HG03521 (cell line): ENCODE measurements around the gene IFNL4.
"Not testable (repeated sequence)": the region's sequence is repeated elsewhere in the genome, so short reads cannot be mapped to it uniquely, and the experiment has no call there.

Experiments
- ATAC-seq: cut with Tn5 transposase; IDR thresholded peaks from one replicate; pipeline ENCODE4 v1.9.1; 2021; ENCODE audit warnings: mild to moderate bottlenecking, moderate library complexity; ENCODE audit not compliant: unreplicated experiment

Gene IFNL4

GRCh38 chr19:39261704-39262103 is 13.0 kb upstream of the IFNL4 start:
- ATAC-seq = no peak

- ATAC-seq = no peak
These were observed 8.6 kb upstream of the IFNL4 start for GRCh38 chr19:39257227-39257626.

- no peak for ATAC-seq
These were observed 6.1 kb upstream of the IFNL4 start for GRCh38 chr19:39254531-39255345.

- ATAC-seq = no peak
These were observed 4.9 kb upstream of the IFNL4 start for GRCh38 chr19:39253374-39254149.

GRCh38 chr19:39252458-39252857 is 3.8 kb upstream of the IFNL4 start:
- ATAC-seq = no peak

GRCh38 chr19:39251846-39252245 is 3.2 kb upstream of the IFNL4 start:
- no peak for ATAC-seq

- ATAC-seq = no peak
These were observed 2.4 kb upstream of the IFNL4 start for GRCh38 chr19:39251081-39251480.

DNA sequence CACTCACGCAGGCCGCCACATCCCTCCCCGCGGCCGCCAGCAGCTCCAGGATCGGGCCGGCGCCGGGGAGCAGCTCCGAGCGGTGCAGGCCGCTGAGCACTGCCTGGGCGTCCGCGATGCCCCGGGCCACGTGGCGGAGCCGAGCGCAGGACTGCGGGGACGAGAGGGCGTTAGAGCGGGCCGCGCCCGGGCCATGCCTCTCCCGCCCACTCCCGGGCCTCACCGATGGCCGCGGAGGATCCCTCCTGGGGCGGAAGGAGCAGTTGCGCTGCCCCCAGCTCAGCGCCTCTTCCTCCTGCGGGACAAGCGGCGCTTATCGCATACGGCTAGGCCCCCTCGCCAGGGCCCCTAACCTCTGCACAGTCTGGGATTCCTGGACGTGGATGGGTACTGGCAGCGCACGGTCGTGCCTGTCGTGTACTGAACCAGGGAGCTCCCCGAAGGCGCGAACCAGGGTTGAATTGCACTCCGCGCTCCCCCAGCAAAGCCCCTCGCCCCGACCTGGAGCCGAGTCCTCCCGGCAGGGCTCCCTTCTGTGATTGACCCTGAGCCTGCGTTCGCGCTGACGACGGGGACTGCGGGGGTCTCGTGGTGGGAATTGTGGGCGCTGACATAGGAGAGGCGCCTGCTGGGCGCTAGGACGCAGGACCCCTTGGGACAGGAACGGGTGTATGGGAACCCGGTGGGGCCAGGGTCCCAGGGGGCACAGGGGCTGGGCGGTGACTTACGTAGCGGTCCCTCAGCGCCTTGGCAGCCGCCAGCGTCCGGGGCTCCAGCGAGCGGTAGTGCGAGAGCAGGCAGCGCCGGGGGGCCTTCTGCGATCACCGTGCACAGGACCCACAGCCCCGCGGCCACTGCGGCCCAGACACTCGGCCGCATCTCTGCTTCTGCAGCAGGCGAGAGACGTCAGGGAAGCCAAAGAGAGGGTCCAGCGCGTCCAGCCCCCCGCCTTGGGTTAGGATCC is 673 bp downstream of the IFNL4 start:
- ATAC-seq = no peak

DNA sequence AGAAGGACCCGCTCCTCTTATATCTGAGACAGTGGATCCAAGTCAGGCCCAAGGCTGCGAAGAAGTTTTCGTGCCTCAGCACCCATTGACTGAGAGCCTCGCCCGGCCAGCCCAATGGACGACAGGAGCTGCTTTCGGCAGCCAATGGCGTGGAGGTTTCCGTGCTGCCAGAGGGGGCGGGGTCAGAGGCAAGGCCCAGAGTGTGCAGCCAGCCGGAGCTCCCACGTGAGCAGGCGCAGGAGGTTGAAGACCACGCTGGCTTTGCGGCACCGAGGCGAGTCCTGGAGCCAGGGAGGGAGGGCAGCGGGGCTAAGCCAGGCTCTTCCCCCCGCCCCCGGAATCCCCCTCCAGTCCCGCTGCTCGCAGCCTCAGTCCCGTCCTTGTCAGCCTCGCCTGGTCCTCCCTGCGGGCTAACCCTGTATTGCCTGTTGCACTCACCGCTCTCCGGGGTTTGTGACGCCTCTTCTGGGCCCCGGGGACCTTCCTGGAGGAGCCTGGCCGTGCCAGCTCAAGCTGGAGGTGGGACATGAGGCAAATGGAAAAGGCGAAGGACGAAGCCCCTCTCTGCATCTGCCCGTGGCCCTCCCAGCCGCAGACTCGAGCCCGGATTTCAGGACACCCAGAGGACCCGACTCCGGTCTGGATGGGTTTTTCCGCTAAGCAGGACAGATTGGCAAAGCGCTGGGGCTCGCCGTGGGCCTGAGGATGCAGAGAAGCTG is 1.5 kb downstream of the IFNL4 start:
- ATAC-seq = no peak

DNA sequence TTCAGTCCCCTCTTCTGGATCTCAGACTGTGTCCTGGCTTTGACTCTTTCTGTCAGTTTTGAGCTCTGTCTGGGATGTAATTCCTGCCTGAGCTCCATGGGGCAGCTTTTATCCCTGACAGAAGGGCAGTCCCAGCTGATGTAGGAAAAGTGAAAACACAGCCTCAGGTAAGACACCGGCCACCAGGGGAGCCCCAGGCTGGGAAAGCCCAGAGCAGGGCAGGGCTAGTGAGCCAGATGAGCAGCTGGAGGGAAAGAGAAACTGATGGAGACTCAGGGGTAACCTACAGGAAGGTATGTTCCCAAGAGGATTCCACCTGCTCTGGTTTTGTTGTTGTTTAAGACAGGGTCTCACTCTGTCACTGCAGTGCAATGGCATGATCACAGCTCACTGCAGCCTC is 3.5 kb downstream of the IFNL4 start:
- not testable (repeated sequence) for ATAC-seq

GRCh38 chr19:39244410-39245100 is 4.1 kb downstream of the IFNL4 start, which contains the start of gene IFNL3:
Gene IFNL3 (minus strand): TSS chr19:39245006. CDS start chr19:39244967, 39 bp downstream.
- ATAC-seq = not testable (repeated sequence)

DNA sequence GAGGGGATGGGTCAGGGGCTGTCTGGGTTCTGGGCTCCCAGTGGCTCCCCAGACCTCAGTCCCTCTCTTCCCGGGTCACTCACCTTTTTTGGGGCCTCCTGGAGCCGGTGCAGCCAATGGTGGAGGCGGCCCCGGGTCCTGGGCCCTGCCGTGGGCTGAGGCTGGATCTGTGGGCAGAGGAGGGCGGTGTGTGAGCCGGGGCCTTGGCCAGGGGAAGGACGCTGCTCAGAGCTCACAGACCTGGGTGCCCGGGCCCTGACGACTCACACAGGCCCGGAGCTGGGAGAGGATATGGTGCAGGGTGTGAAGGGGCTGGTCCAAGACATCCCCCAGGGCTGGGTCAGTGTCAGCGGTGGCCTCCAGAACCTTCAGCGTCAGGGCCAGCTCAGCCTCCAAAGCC is 4.9 kb downstream of the IFNL4 start:
- not testable (repeated sequence) for ATAC-seq

DNA sequence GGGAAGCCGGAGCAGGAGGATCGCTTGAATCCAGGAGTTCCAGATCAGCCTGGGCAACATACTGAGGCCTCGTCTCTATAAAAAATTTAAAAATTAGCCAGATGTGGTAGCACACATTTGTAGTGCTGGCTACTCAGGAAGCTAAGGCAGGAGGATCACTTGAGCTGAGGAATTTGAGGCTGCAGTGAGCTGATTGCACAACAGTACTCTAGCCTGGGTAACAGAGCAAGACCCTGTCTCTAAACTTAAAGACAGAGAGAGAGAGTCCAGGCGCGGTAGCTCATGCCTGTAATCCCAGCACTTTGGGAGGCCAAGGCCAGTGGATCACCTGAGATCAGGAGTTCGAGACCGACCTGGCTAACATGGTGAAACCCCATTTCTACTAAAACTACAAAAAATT is 8.2 kb downstream of the IFNL4 start:
- ATAC-seq = no peak

DNA sequence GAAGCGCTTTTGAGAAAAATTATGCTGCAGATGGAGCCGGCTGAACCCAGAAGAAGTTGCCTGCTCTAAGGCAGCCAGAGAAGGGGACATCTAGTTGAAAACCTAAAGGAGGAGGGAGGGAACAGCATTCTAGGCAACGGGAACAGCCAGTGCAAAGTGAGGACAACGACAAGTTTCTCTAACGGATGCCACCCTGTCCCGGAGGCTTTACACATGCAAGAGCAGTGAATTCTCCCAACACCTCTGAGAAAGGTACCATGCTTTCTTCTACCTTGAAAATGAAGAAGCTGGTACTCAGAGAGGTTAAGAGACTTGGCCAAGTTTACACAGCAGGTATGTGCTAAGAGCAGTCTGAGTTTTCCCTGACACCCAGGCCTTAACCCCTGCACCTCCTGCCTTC is 9.7 kb downstream of the IFNL4 start:
- ATAC-seq = no peak

GRCh38 chr19:39238209-39238608 is 10.4 kb downstream of the IFNL4 start:
- no peak for ATAC-seq

GRCh38 chr19:39237200-39238184 is 11.2 kb downstream of the IFNL4 start:
- no peak for ATAC-seq

- no peak for ATAC-seq
These were observed 12.1 kb downstream of the IFNL4 start for GRCh38 chr19:39236527-39236926.

DNA sequence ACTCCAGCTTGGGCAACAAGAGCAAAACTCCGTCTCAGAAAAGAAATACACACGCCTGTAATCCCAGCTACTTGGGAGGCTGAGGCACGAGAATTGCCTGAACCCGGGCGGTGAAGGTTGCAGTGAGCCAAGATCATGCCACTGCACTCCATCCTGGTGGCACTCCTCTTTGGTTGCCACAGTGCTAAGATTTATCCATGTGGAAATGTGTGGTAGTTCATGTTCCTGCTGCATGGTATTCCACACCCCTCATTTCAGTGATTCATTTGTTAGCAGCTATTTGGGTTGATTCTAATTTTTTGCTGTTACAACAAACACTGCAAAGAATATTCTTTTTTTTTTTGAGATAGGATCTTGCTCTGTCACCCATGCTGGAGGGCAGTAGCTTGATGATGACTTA is 15.9 kb downstream of the IFNL4 start:
- no peak for ATAC-seq
